Measurements from ENCODE around the gene GPRIN2.
"Not testable (repeated sequence)": the region's sequence is repeated elsewhere in the genome, so short reads cannot be mapped to it uniquely, and the experiment has no call there.

Gene GPRIN2

GRCh38 chr10:46534828-46535524 lies 21.5 kb downstream of the GPRIN2 start:
- CTCF ChIA-PET = no interaction called here
- TF ChIP-seq CTCF (IDR thresholded peaks at IDR 0.05; ENCODE audit: insufficient read depth, low read length, missing control alignments) = no peak

GRCh38 chr10:46532256-46532655 lies 24.2 kb downstream of the GPRIN2 start:
- DNase-seq (ENCODE audit: low read depth, low spot score); POLR2A ChIA-PET; H3K4me3 ChIP-seq (ENCODE audit: low read depth, low read length): not testable (repeated sequence)
- CTCF ChIA-PET = interaction anchor here (1.3 to 1.8 kb wide), 3 partner anchors 8 to 13 kb away, joined by 3 to 7 read pairs (median 3); no protein-coding TSS in a partner anchor

More at GRCh38 chr10:46534828-46535524, 21.5 kb downstream of the GPRIN2 start:
- POLR2A ChIA-PET = no interaction called here
- no peak for DNase-seq (ENCODE audit: low read depth, low spot score)
- H3K4me3 ChIP-seq (ENCODE audit: low read depth, low read length) = no peak overlapping the region

GRCh38 chr10:46530249-46531186 lies 25.9 kb downstream of the GPRIN2 start:
- ChIA-PET CTCF (interaction anchor here (1.1 to 1.8 kb wide), 4 partner anchors 9 to 14 kb away, joined by 3 to 7 read pairs (median 4); no protein-coding TSS in a partner anchor), POLR2A (interaction anchor here (1.0 kb wide), 1 partner anchor 9 kb away, joined by 3 read pairs; no protein-coding TSS in a partner anchor)
- TF ChIP-seq CTCF (IDR thresholded peaks at IDR 0.05; ENCODE audit: insufficient read depth, low read length, missing control alignments) = no peak
- DNase-seq (ENCODE audit: low read depth, low spot score) = peak; percentile 97
- no peak overlapping the region for H3K4me3 ChIP-seq (ENCODE audit: low read depth, low read length)

GRCh38 chr10:46529742-46530141 lies 26.7 kb downstream of the GPRIN2 start:
- not testable (repeated sequence) for DNase-seq (ENCODE audit: low read depth, low spot score); H3K4me3 ChIP-seq (ENCODE audit: low read depth, low read length)
- ChIA-PET POLR2A (interaction anchor here (1.0 kb wide), 1 partner anchor 10 kb away, joined by 3 read pairs; no protein-coding TSS in a partner anchor), CTCF (interaction anchor here (1.1 kb wide), 1 partner anchor 10 kb away, joined by 5 read pairs; no protein-coding TSS in a partner anchor)

GRCh38 chr10:46528675-46529615 lies 27.5 kb downstream of the GPRIN2 start:
- POLR2A ChIA-PET = no interaction called here
- no peak for DNase-seq (ENCODE audit: low read depth, low spot score)
- CTCF ChIA-PET = interaction anchor here (0.6 kb wide), 1 partner anchor 537 kb away, joined by 3 read pairs; no protein-coding TSS in a partner anchor
- no peak for TF ChIP-seq CTCF (IDR thresholded peaks at IDR 0.05; ENCODE audit: insufficient read depth, low read length, missing control alignments)
- no peak overlapping the region for H3K4me3 ChIP-seq (ENCODE audit: low read depth, low read length)

GRCh38 chr10:46528171-46528671 lies 28.2 kb downstream of the GPRIN2 start:
- POLR2A ChIA-PET = no interaction called here
- CTCF ChIA-PET = interaction anchor here (0.7 to 1.8 kb wide), 3 partner anchors 12 to 299 kb away, joined by 3 to 7 read pairs (median 3); no protein-coding TSS in a partner anchor
- TF ChIP-seq CTCF (IDR thresholded peaks at IDR 0.05; ENCODE audit: insufficient read depth, low read length, missing control alignments) = no peak
- no peak for DNase-seq (ENCODE audit: low read depth, low spot score)
- H3K4me3 ChIP-seq (ENCODE audit: low read depth, low read length) = no peak overlapping the region
